Astrocyte (in vitro differentiated cells and primary cell): ENCODE measurements around the gene CALD1. TPM values are rescaled to one million over a fixed set of nuclear protein-coding genes. Genes with fewer than 3 reads are reported as not detected.

Experiments
- DNase-seq: peaks from one replicate; pipeline ENCODE4 v3.0.0-alpha.2; 2010; ENCODE audit warnings: low read depth
- FAIRE-seq: peaks from 2 replicates; lab custom pipeline; 2011; peaks lifted over from hg19 to GRCh38; lab: Jason Lieb, UNC
- H2AFZ ChIP-seq: 2 replicates; pipeline ENCODE4 v1.6.0; 2012; ENCODE audit warnings: low read depth, low read length, inconsistent platforms
- H3K27ac ChIP-seq: 2 replicates; pipeline ENCODE4 v1.5.1; 2011; ENCODE audit warnings: low read depth, low read length, inconsistent platforms
- H3K27me3 ChIP-seq: 2 replicates; pipeline ENCODE4 v1.6.0; 2011; ENCODE audit warnings: low read length, inconsistent platforms; ENCODE audit not compliant: insufficient read depth
- H3K36me3 ChIP-seq: 2 replicates; pipeline ENCODE4 v1.5.1; 2011; ENCODE audit warnings: low read length, inconsistent platforms; ENCODE audit not compliant: insufficient read depth
- H3K4me1 ChIP-seq: 2 replicates; pipeline ENCODE4 v1.5.1; 2011; ENCODE audit warnings: low read length, inconsistent platforms; ENCODE audit not compliant: insufficient read depth
- H3K4me2 ChIP-seq: 2 replicates; pipeline ENCODE4 v1.6.0; 2012; ENCODE audit warnings: low read length, inconsistent platforms
- H3K4me3 ChIP-seq: 2 replicates; pipeline ENCODE4 v1.5.1; 2011; ENCODE audit warnings: low read depth, mild to moderate bottlenecking, low read length, inconsistent platforms; ENCODE audit not compliant: insufficient read depth
- H3K79me2 ChIP-seq: 2 replicates; pipeline ENCODE4 v1.6.0; 2012; ENCODE audit warnings: mild to moderate bottlenecking, low read length, inconsistent platforms; ENCODE audit not compliant: insufficient read depth
- H3K9ac ChIP-seq: 2 replicates; pipeline ENCODE4 v1.6.0; 2012; ENCODE audit warnings: mild to moderate bottlenecking, low read length, inconsistent platforms
- H3K9me3 ChIP-seq: 2 replicates; pipeline ENCODE4 v1.5.1; 2012; ENCODE audit warnings: low read depth, mild to moderate bottlenecking, low read length, inconsistent platforms; ENCODE audit not compliant: insufficient read depth
- H4K20me1 ChIP-seq: 2 replicates; pipeline ENCODE4 v1.6.0; 2012; ENCODE audit warnings: low read length, inconsistent platforms; ENCODE audit not compliant: insufficient read depth
- H3K27ac Mint-ChIP-seq: one replicate; pipeline ENCODE4 v1.8.0; 2021; ENCODE audit warnings: mild to moderate bottlenecking, mixed read lengths; ENCODE audit not compliant: unreplicated experiment
- H3K27me3 Mint-ChIP-seq: one replicate; pipeline ENCODE4 v1.8.0; 2021; ENCODE audit warnings: low read depth, mixed read lengths; ENCODE audit not compliant: unreplicated experiment
- H3K36me3 Mint-ChIP-seq: one replicate; pipeline ENCODE4 v1.8.0; 2021; ENCODE audit warnings: low read depth, mixed read lengths; ENCODE audit not compliant: unreplicated experiment
- H3K4me1 Mint-ChIP-seq: one replicate; pipeline ENCODE4 v1.8.0; 2021; ENCODE audit warnings: low read depth, mixed read lengths; ENCODE audit not compliant: unreplicated experiment
- H3K4me3 Mint-ChIP-seq: one replicate; pipeline ENCODE4 v1.8.0; 2021; ENCODE audit warnings: mild to moderate bottlenecking, moderate library complexity, mixed read lengths; ENCODE audit not compliant: unreplicated experiment
- H3K9me3 Mint-ChIP-seq: one replicate; pipeline ENCODE4 v1.8.0; 2021; ENCODE audit warnings: mild to moderate bottlenecking, mixed read lengths; ENCODE audit not compliant: unreplicated experiment
- EZH2 ChIP-seq: IDR thresholded peaks from 2 replicates; pipeline ENCODE4 v1.6.1; 2012; ENCODE audit warnings: mild to moderate bottlenecking, low read length, inconsistent platforms; ENCODE audit not compliant: insufficient read depth
- total RNA-seq: library from RNA; stranded (reverse); gene quantifications from 2 replicates; pipeline ENCODE4 v1.2.1, GENCODE V29; 2021
- TF ChIP-seq, protein P1 (sequence below): IDR thresholded peaks from 2 replicates; pipeline ENCODE4 v1.5.1; 2011; ENCODE audit warnings: low read depth, mild to moderate bottlenecking, inconsistent platforms, low read length, moderate library complexity; ENCODE audit not compliant: insufficient read depth

Gene CALD1
- total RNA-seq, 1 donor from 2014 or later, result 1,872 TPM

DNA sequence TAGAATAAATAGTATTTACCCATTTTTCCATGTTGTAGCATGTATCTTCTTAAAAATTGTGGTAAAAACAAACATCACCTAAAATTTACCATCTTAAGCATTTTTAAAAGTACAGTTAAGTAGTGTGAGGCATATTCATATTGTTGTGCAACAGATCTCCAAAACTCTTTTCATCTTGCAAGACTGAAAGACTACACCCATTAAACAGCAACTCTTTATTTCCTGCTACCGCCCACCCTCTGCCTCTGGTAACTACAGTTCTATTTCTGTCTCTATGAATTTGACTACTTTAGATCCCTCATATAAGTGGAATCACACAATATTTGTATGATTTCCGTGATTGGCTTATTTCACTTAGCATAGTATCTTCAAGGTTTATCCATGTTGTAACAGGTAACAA lies 166.8 kb downstream of the CALD1 start:
- Histone ChIP-seq H3K36me3 (peaks cover 80% of the 10 kb centered on the region), H3K9ac (no peak overlapping the region), H3K4me3 (no peak overlapping the region), H3K4me2 (no peak overlapping the region), H3K27ac (no peak overlapping the region), H4K20me1 (peaks cover 44% of the 10 kb centered on the region), H3K79me2 (peaks cover 39% of the 10 kb centered on the region), H2AFZ (no peak overlapping the region), H3K9me3 (no peaks in the 10 kb centered on the region), H3K27me3 (no peaks in the 10 kb centered on the region), H3K4me1 (peaks cover 3% of the 10 kb centered on the region)
- TF ChIP-seq, protein P1, sequence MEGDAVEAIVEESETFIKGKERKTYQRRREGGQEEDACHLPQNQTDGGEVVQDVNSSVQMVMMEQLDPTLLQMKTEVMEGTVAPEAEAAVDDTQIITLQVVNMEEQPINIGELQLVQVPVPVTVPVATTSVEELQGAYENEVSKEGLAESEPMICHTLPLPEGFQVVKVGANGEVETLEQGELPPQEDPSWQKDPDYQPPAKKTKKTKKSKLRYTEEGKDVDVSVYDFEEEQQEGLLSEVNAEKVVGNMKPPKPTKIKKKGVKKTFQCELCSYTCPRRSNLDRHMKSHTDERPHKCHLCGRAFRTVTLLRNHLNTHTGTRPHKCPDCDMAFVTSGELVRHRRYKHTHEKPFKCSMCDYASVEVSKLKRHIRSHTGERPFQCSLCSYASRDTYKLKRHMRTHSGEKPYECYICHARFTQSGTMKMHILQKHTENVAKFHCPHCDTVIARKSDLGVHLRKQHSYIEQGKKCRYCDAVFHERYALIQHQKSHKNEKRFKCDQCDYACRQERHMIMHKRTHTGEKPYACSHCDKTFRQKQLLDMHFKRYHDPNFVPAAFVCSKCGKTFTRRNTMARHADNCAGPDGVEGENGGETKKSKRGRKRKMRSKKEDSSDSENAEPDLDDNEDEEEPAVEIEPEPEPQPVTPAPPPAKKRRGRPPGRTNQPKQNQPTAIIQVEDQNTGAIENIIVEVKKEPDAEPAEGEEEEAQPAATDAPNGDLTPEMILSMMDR, result no peak
- no peak for TF ChIP-seq EZH2
- H3K27ac Mint-ChIP-seq, result no peak overlapping the region
- FAIRE-seq (no peak), DNase-seq (no peak)
- no peaks in the 10 kb centered on the region for H3K27me3 Mint-ChIP-seq
- H3K36me3 Mint-ChIP-seq, result peaks cover 20% of the 10 kb centered on the region
- no peak overlapping the region for H3K4me3 Mint-ChIP-seq
- no peaks in the 10 kb centered on the region for H3K9me3 Mint-ChIP-seq
- peaks cover 59% of the 10 kb centered on the region for H3K4me1 Mint-ChIP-seq

DNA sequence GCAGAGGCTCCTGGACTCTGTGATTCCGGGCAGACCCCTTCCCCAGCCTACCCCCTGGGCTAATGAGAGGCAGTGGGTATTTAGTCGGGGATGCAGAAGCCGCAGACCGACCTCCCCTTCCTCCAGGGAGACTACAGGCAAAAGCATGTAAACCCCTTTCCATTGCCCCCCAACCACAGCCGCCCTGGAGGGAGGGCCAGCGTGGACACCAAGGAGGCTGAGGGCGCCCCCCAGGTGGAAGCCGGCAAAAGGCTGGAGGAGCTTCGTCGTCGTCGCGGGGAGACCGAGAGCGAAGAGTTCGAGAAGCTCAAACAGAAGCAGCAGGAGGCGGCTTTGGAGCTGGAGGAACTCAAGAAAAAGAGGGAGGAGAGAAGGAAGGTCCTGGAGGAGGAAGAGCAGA lies 167.9 kb downstream of the CALD1 start:
- peaks cover 77% of the 10 kb centered on the region for H3K36me3 ChIP-seq

DNA sequence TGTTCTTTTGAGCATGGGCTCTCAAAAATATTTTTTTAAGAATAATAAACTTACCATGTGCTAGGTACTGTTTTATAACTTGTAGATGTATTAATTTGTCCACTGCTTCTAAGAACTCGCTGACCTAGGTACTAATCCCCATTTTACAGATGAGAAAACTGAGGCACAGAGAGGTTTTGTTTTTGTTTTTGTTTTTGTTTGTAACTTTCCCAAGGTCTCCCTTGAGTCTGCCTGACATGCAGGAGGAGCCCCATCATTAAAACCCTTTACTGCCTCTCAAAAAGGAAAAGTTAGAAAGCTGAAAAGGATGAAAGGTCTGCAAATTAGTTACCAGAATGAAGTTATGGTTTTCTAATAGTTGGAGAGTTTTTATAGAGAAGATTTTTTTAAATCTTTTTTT lies 168.4 kb downstream of the CALD1 start:
- Histone ChIP-seq H3K9ac (no peak overlapping the region), H3K9me3 (no peaks in the 10 kb centered on the region), H3K4me1 (no peaks in the 10 kb centered on the region), H3K27ac (no peak overlapping the region), H3K4me2 (no peak overlapping the region), H2AFZ (no peak overlapping the region), H3K36me3 (peaks cover 75% of the 10 kb centered on the region), H3K4me3 (no peak overlapping the region), H3K27me3 (no peaks in the 10 kb centered on the region), H4K20me1 (peaks cover 46% of the 10 kb centered on the region), H3K79me2 (peaks cover 43% of the 10 kb centered on the region)
- H3K27ac Mint-ChIP-seq, result no peak overlapping the region
- H3K27me3 Mint-ChIP-seq, result no peaks in the 10 kb centered on the region
- H3K9me3 Mint-ChIP-seq, result no peaks in the 10 kb centered on the region
- FAIRE-seq (no peak), DNase-seq (no peak)
- peaks cover 44% of the 10 kb centered on the region for H3K4me1 Mint-ChIP-seq
- no peak overlapping the region for H3K4me3 Mint-ChIP-seq
- TF ChIP-seq, protein P1, result no peak
- TF ChIP-seq EZH2, result no peak
- H3K36me3 Mint-ChIP-seq, result peaks cover 17% of the 10 kb centered on the region

More for the DNA sequence above, 167.9 kb downstream of the CALD1 start:
- no peak overlapping the region for H3K9ac ChIP-seq
- peaks cover 17% of the 10 kb centered on the region for H3K36me3 Mint-ChIP-seq
- no peaks in the 10 kb centered on the region for H3K9me3 Mint-ChIP-seq
- no peak for DNase-seq
- no peaks in the 10 kb centered on the region for H3K4me1 ChIP-seq
- H3K27ac Mint-ChIP-seq, result peak overlapping the region; percentile 34
- H3K27ac ChIP-seq, result no peak overlapping the region
- H3K4me1 Mint-ChIP-seq, result peaks cover 48% of the 10 kb centered on the region
- no peak overlapping the region for H3K4me2 ChIP-seq
- no peaks in the 10 kb centered on the region for H3K27me3 ChIP-seq
- no peaks in the 10 kb centered on the region for H3K9me3 ChIP-seq
- H3K27me3 Mint-ChIP-seq, result no peaks in the 10 kb centered on the region
- no peak overlapping the region for H2AFZ ChIP-seq
- FAIRE-seq, result no peak
- H4K20me1 ChIP-seq, result peaks cover 42% of the 10 kb centered on the region
- H3K79me2 ChIP-seq, result peaks cover 43% of the 10 kb centered on the region
- H3K4me3 Mint-ChIP-seq, result no peak overlapping the region
- H3K4me3 ChIP-seq, result no peak overlapping the region
- TF ChIP-seq, protein P1, result no peak
- no peak for TF ChIP-seq EZH2
